HG03558 (cell line): ENCODE measurements around the gene MRPL19.

Experiments
- ATAC-seq: cut with Tn5 transposase; IDR thresholded peaks from one replicate; pipeline ENCODE4 v1.9.1; 2021; ENCODE audit warnings: moderate number of reproducible peaks; ENCODE audit not compliant: unreplicated experiment; ENCODE audit errors: extremely low read depth

Gene MRPL19

GRCh38 chr2:75646583-75647425 lies at the start of gene MRPL19:
Gene MRPL19, plus strand, starts transcription at chr2:75646783. Its CDS starts 25 bp downstream, at chr2:75646808.
- peak; percentile 92 for ATAC-seq

GRCh38 chr2:75596784-75597183 lies 49.8 kb upstream of the MRPL19 start:
- ATAC-seq = no peak

GRCh38 chr2:75597949-75598348 lies 48.6 kb upstream of the MRPL19 start:
- ATAC-seq = no peak

- no peak for ATAC-seq
Observed at GRCh38 chr2:75598589-75599155, 47.9 kb upstream of the MRPL19 start.

- ATAC-seq = no peak
Observed at GRCh38 chr2:75600461-75601011, 46.0 kb upstream of the MRPL19 start.

- no peak for ATAC-seq
Observed at GRCh38 chr2:75602724-75603342, 43.8 kb upstream of the MRPL19 start.

GRCh38 chr2:75603477-75603876 lies 43.1 kb upstream of the MRPL19 start:
- no peak for ATAC-seq

GRCh38 chr2:75604484-75604883 lies 42.1 kb upstream of the MRPL19 start:
- ATAC-seq = no peak

GRCh38 chr2:75605770-75606529 lies 40.6 kb upstream of the MRPL19 start:
- ATAC-seq = no peak

GRCh38 chr2:75606761-75607399 lies 39.7 kb upstream of the MRPL19 start:
- no peak for ATAC-seq

GRCh38 chr2:75607400-75607798 lies 39.2 kb upstream of the MRPL19 start:
- ATAC-seq = no peak

- ATAC-seq = no peak
Observed at GRCh38 chr2:75607988-75608683, 38.4 kb upstream of the MRPL19 start.

GRCh38 chr2:75608684-75609333 lies 37.8 kb upstream of the MRPL19 start:
- ATAC-seq = peak; percentile 56

- ATAC-seq = no peak
Observed at GRCh38 chr2:75609334-75609689, 37.3 kb upstream of the MRPL19 start.

GRCh38 chr2:75609937-75610508 lies 36.6 kb upstream of the MRPL19 start:
- ATAC-seq = no peak

- no peak for ATAC-seq
Observed at GRCh38 chr2:75610671-75611070, 35.9 kb upstream of the MRPL19 start.

GRCh38 chr2:75612108-75612861 lies 34.3 kb upstream of the MRPL19 start:
- ATAC-seq = no peak

- ATAC-seq = no peak
Observed at GRCh38 chr2:75612862-75613243, 33.7 kb upstream of the MRPL19 start.
